Naive thymus-derived CD8-positive, alpha-beta T cell (primary cell): Measurements from ENCODE around the gene CDC5L. TPM values are rescaled to one million over a fixed set of nuclear protein-coding genes. Genes with fewer than 3 reads are reported as not detected.

ENCODE experiments used
- microRNA-seq: library from miRNA; unstranded; fragments of <30 nt; microRNA quantifications from one replicate; pipeline ENCODE4 v1.2.0, GENCODE V29; 2022; ENCODE audit warnings: borderline microRNAs expressed
- polyA plus RNA-seq, 3 donors: library from polyadenylated mRNA; unstranded; fragments of 300-500 nt; fragmentation: Illumina TruSeq; gene quantifications; one replicate each; pipeline ENCODE4 v1.2.3, GENCODE V29; 2021
- total RNA-seq, 8 experiments: library from RNA in 2 of 8; stranded (reverse) in 2 of 8; gene quantifications; one replicate each; pipeline ENCODE4 v1.2.3 and lab custom pipeline; 2021 to 2026

CDC5L gene
- total and polyA plus RNA-seq, 5 experiments from 2014 or later = 9.6 to 21.8 (median 14.9) TPM

Small RNA genes lying within 50 kb of the gene (microRNA-seq; reads per million reads assigned to microRNA genes)
- gene MIR4642 = not detected

Other genes starting within 250 kb of the CDC5L start
- gene CAPN11, start 228.9 kb upstream of the CDC5L start, total RNA-seq = not detected
- gene CAPN11, start 228.9 kb upstream of the CDC5L start, polyA plus RNA-seq = not detected
- not detected for gene MYMX, start 170.8 kb upstream of the CDC5L start, total RNA-seq
- gene MYMX, start 170.8 kb upstream of the CDC5L start, polyA plus RNA-seq = not detected
- gene SLC29A1, start 164.1 kb upstream of the CDC5L start, total RNA-seq = 1 to 10 TPM; 1.3 to 2.3 TPM
- 1 to 10 TPM; 2.0 to 2.6 (median 2.5) TPM for gene SLC29A1, start 164.1 kb upstream of the CDC5L start, polyA plus RNA-seq
- 100 to 1,000 TPM; 480 to 502 TPM for gene HSP90AB1, start 140.6 kb upstream of the CDC5L start, total RNA-seq
- 100 to 1,000 TPM; 420 to 607 (median 518) TPM for gene HSP90AB1, start 140.6 kb upstream of the CDC5L start, polyA plus RNA-seq
- 10 to 100 TPM; 18.0 to 18.3 TPM for gene SLC35B2, start 130.2 kb upstream of the CDC5L start, total RNA-seq
- 10 to 100 TPM; 31.9 to 40.1 (median 39.0) TPM for gene SLC35B2, start 130.2 kb upstream of the CDC5L start, polyA plus RNA-seq
- gene NFKBIE, start 122.2 kb upstream of the CDC5L start, total RNA-seq = 10 to 100 TPM; 11.4 to 14.4 TPM
- 1 to 10 TPM; 2.7 to 4.1 (median 3.6) TPM for gene NFKBIE, start 122.2 kb upstream of the CDC5L start, polyA plus RNA-seq
- not detected for gene TMEM151B, start 117.3 kb upstream of the CDC5L start, total RNA-seq
- not detected for gene TMEM151B, start 117.3 kb upstream of the CDC5L start, polyA plus RNA-seq
- gene AARS2, start 74.4 kb upstream of the CDC5L start, total RNA-seq = 10 to 100 TPM; 23.8 to 24.1 TPM
- gene AARS2, start 74.4 kb upstream of the CDC5L start, polyA plus RNA-seq = 10 to 100 TPM in 1 of 3 donors, 1 to 10 TPM in 2; 5.2 to 13.5 (median 6.3) TPM
- gene SPATS1, start 45.1 kb upstream of the CDC5L start, total RNA-seq = not detected
- gene SPATS1, start 45.1 kb upstream of the CDC5L start, polyA plus RNA-seq = not detected